Activated CD4-positive, CD25-positive, alpha-beta regulatory T cell treated with anti-CD3 and anti-CD28 coated beads, Interleukin-2, amount 50 U/mL, for 16 hours (primary cell): ENCODE data around the gene PPFIA3.
"Not testable (repeated sequence)": the region's sequence is repeated elsewhere in the genome, so short reads cannot be mapped to it uniquely, and the experiment has no call there.

Experiments used
- DNase-seq: peaks from one replicate; pipeline ENCODE4 v3.0.0-alpha.2; 2020; ENCODE audit warnings: low read depth, low spot score

The PPFIA3 gene

DNA sequence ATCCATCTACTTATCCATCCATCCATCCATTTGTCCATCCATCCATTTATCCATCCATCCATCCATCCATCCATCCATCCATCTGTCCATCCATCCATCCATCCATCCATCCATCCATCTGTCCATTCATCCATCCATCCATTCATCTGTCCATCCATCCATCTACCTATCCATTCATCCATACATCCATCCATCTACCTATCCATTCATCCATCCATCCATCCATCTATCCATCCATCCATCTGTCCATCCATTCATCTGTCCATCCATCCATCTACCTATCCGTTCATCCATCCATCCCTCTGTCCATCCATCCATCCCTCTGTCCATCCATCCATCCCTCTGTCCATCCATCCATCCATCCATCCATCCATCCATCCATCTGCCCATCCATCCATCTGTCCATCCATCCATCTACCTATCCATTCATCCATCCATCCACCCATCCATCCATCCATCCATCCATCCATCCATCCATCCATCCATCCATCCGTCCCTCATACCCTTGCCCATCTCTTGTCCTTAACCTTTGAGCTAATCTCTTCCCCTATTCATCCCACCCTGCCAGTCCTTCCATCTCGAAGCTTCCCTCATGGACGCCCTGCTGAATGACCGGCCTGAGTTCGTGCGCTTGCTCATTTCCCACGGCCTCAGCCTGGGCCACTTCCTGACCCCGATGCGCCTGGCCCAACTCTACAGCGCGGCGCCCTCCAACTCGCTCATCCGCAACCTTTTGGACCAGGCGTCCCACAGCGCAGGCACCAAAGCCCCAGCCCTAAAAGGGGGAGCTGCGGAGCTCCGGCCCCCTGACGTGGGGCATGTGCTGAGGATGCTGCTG lies 62.9 kb downstream of the PPFIA3 start:
- not testable (repeated sequence) for DNase-seq

DNA sequence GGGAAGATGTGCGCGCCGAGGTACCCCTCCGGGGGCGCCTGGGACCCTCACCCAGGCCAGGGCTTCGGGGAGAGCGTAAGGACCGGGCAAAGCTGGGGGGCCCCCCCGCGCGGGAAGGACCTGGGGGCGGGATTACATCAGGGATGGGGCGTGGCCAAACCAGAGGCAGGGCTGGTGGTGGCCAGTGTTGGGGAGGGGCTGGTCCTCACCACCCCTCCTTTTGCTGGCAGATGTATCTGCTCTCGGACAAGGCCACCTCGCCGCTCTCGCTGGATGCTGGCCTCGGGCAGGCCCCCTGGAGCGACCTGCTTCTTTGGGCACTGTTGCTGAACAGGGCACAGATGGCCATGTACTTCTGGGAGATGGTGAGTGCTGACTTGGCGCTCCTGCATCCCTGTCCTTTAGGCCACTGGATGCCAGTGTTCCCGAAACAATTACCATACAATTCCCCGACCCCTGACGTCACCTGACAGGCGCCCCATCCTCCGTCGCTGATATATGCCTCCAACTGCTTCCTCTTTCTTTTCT lies 63.6 kb downstream of the PPFIA3 start:
- DNase-seq: no peak

DNA sequence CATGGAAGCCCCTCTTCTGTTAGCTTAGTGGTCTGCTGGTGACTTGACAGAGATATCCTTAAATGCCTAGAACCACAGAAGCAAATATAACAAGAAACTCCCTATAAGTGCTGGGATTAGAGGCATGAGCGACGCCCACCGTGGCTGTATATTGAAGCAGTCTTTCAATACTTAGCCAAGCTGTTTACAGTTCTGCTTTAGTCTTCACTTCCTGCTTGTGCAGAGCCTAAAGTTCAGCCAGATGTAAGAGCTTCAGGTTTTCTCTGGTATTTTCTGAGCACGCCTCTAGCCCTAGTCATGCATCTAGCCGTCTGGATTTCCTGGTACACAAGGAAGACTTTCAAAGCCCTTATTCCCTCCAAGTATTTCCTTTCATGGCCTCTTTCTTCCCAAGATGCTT lies 66.8 kb downstream of the PPFIA3 start:
- no peak for DNase-seq

DNA sequence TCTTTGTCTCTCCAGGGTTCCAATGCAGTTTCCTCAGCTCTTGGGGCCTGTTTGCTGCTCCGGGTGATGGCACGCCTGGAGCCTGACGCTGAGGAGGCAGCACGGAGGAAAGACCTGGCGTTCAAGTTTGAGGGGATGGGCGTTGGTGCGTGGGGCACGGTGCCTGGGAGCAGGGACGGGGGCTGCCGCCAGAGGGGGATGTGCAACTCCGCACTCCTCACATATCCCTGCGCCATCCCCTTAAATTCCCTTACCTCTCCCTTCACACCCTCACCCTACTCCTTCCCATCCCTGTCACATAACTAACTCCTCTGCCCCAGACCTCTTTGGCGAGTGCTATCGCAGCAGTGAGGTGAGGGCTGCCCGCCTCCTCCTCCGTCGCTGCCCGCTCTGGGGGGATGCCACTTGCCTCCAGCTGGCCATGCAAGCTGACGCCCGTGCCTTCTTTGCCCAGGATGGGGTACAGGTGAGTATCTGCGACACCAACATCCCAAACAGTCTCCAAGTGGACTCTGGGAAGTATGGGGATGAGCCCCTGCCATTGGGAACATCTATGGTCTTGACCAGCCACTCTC lies 69.4 kb downstream of the PPFIA3 start:
- DNase-seq: no peak

DNA sequence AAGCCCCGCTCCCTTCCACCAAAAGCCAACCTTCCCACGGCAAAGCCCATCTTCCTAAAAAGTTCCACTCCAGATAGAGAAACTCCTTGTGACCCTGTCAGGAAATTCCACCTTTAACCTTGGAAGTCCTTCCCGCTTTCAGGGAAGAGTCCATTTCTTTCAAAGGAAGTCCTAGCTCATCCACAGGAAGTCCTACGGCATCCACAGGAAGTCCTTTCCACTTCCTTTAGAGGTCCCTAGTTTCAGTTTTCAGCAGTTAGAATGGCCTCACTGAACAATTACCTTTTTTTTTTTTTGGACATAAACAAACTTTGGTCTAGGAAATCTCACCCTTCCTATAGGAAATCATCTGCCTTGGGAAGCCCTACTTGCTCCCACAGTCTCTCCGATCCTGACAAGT lies 69.9 kb downstream of the PPFIA3 start:
- no peak for DNase-seq

DNA sequence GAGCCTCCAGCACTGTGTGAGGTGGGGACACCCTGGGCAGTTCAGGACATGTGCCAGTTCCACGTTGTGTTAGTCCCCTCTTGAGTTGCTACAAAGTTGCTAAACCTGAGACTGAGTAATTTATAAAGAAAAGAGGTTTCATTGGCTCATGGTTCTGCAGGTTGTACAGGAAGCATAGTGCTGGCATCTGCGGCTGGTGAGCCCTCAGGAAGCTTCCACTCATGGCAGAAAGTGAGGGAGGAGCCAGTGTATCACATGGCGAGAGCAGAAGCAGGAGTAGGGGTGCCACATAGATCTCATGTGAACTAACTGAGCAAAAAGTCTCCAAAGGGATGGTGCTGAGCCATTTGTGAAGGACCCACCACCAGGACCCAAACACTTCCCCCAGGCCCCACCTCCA lies 71.4 kb downstream of the PPFIA3 start:
- no peak for DNase-seq

DNA sequence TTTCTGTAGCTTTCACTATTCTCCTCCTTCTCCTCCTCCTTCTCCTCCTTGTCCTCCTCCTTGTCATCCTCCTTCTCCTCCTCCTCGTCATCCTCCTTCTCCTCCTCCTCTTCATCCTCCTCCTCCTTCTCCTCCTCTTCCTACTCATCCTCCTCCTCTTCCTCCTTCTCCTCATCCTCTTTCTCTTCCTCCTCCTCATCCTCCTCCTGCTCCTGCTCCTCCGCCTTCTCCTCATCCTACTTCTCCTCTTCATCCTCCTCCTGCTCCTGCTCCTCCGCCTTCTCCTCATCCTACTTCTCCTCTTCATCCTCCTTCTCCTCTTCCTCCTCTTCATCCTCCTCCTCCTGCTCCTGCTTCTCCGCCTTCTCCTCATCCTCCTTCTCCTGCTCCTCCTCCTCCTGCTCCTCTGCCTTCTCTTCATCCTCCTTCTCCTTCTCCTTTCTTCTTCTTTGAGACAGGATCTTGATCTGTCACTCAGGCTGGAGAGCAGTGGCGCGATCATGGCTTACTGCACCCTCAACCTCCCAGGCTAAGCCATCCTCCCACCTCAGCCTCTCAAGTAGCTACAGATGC lies 74.6 kb downstream of the PPFIA3 start:
- no peak for DNase-seq

DNA sequence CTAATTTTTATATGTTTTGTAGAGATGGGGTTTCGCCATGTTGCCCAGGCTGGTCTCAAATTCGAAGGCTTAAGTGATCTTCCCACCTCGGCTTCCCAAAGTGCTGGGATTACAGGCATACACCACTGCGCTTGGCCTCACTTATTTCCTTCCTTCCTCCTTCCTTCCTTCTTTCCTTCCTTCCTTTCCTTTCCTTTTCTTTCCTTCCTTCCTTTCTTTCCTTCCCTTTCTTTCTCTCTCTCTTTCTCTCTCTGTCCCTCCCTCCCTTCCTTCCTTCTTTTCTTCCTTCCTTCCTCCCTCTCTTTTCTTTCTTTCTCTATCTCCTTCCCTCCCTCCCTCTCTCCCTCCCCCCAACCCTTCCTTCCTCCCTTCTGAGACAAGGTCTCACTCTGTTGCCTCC lies 75.1 kb downstream of the PPFIA3 start:
- DNase-seq: no peak

DNA sequence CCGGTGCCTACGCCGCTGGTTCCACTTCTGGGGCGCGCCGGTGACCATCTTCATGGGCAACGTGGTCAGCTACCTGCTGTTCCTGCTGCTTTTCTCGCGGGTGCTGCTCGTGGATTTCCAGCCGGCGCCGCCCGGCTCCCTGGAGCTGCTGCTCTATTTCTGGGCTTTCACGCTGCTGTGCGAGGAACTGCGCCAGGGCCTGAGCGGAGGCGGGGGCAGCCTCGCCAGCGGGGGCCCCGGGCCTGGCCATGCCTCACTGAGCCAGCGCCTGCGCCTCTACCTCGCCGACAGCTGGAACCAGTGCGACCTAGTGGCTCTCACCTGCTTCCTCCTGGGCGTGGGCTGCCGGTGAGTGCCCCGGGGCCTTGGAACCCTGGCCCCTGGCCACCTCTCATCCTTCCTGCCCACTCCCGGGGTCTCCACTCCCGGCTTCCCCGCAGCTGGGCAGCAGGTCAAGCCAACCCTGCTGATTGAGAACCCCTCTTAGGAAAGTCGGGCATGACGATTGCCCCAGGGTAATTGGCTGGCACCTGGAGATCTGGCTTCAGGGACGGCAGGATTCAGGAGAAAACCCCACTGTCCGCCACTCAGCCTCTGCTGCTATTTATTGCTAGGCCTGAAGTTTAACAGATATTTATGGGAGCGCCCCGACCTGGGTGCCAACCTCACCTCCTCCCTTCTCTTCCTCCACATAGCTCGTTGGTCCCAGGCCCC lies 77.3 kb downstream of the PPFIA3 start:
- DNase-seq: no peak

DNA sequence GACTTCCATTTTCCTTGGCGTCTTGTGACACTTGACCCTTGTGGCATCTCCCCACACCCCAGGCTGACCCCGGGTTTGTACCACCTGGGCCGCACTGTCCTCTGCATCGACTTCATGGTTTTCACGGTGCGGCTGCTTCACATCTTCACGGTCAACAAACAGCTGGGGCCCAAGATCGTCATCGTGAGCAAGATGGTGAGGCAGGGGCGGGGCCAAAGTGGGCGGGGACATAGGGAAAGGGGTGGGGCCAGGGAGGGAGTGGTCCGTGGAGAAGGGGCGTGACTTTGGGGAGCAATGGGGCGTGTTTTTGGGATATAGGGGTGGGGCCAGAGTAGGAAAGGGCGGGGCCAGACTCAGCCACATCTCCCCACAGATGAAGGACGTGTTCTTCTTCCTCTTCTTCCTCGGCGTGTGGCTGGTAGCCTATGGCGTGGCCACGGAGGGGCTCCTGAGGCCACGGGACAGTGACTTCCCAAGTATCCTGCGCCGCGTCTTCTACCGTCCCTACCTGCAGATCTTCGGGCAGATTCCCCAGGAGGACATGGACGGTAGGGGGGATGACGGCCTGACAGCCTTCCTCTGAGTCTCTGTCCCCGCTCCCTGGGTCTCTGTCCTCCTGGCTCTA lies 81.0 kb downstream of the PPFIA3 start:
- no peak for DNase-seq
